ENCODE data around the gene PPIF.

Gene PPIF

GRCh38 chr10:79386637-79387465 lies 39.6 kb downstream of the PPIF start:
- Mint-ChIP-seq H3K4me3 (no peak overlapping the region), H3K27ac (ENCODE audit: low read depth) (no peak overlapping the region), H3K36me3 (ENCODE audit: insufficient read depth) (no peaks in the 10 kb centered on the region), H3K9me3 (no peaks in the 10 kb centered on the region), H3K4me1 (no peaks in the 10 kb centered on the region), H3K27me3 (no peaks in the 10 kb centered on the region)
- no peak for ATAC-seq (replicated peaks; ENCODE audit: extremely low read depth, poor library complexity, severe bottlenecking)
- no peak for DNase-seq (ENCODE audit: low spot score in 2 of 2)

- no peak overlapping the region for H3K27ac Mint-ChIP-seq (ENCODE audit: low read depth)
- H3K36me3 Mint-ChIP-seq (ENCODE audit: insufficient read depth): no peaks in the 10 kb centered on the region
- H3K4me1 Mint-ChIP-seq: no peaks in the 10 kb centered on the region
- no peak overlapping the region for H3K4me3 Mint-ChIP-seq
- no peak for DNase-seq (ENCODE audit: low spot score in 2 of 2)
- no peak for ATAC-seq (replicated peaks; ENCODE audit: extremely low read depth, poor library complexity, severe bottlenecking)
- no peaks in the 10 kb centered on the region for H3K9me3 Mint-ChIP-seq
- H3K27me3 Mint-ChIP-seq: no peaks in the 10 kb centered on the region
These were observed 40.3 kb downstream of the PPIF start for GRCh38 chr10:79387466-79387973.

GRCh38 chr10:79387974-79388850 lies 40.9 kb downstream of the PPIF start:
- DNase-seq (ENCODE audit: low spot score in 2 of 2) (no peak), ATAC-seq (replicated peaks; ENCODE audit: extremely low read depth, poor library complexity, severe bottlenecking) (no peak)
- Mint-ChIP-seq H3K4me3 (no peak overlapping the region), H3K4me1 (no peaks in the 10 kb centered on the region), H3K36me3 (ENCODE audit: insufficient read depth) (no peaks in the 10 kb centered on the region), H3K27ac (ENCODE audit: low read depth) (no peak overlapping the region), H3K9me3 (no peaks in the 10 kb centered on the region), H3K27me3 (no peaks in the 10 kb centered on the region)

DNA sequence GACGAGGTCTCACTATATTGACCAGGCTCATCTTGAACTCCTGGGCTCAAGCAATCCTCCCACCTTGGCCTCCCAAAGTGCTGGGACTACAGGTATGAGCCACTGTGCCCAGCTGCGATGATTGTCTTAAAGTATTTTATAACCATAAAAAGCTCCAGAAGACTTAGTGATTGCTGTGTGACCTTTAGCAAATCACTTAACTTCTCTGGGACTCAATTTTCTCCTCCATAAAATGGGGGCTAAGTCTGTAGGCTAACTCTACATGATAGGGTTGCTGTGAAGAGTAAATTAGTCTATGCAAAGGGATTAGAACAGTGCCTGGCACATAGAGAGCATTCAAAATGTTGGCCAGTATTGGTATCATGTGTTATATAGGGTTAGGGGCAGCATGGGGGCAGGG lies 42.8 kb downstream of the PPIF start:
- H3K36me3 Mint-ChIP-seq (ENCODE audit: insufficient read depth): no peaks in the 10 kb centered on the region
- H3K9me3 Mint-ChIP-seq: no peaks in the 10 kb centered on the region
- H3K4me3 Mint-ChIP-seq: no peak overlapping the region
- H3K4me1 Mint-ChIP-seq: no peaks in the 10 kb centered on the region
- ATAC-seq (replicated peaks; ENCODE audit: extremely low read depth, poor library complexity, severe bottlenecking): no peak
- H3K27ac Mint-ChIP-seq (ENCODE audit: low read depth): no peak overlapping the region
- H3K27me3 Mint-ChIP-seq: no peaks in the 10 kb centered on the region
- no peak for DNase-seq (ENCODE audit: low spot score in 2 of 2)

DNA sequence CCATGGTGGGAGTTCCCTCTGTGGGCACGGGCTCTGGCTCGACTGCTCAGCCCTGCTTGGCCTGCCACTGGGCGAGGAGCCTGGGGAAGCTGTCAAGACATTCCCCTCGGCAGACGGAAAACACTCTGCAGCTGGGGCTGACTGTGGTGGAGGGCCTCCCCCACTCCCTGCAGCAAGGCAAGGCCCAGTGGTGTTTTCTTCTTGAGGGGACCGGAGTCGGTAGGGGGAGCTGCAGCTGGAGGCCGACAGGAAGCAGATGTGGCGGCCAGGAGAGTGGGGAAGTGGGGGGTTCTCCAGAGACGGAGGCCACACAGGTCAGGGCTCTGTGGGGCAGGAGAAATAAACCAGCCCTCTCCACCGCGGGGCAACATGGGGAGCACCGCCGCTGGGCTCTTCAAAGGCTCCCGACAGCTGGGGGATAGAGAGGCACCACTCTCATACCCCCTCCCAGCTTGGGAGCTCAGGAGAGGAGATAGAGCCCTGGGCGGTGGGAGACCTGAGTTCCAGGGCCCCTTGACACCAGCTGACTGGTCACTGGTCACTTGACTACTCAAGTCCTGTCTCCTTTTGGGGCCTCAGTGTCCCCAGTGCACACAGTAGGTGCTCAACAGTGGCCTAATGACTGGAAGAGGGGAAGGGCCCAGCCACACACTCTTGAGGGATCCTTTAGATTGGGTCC lies 43.4 kb downstream of the PPIF start:
- DNase-seq (ENCODE audit: low spot score in 2 of 2) (no peak), ATAC-seq (replicated peaks; ENCODE audit: extremely low read depth, poor library complexity, severe bottlenecking) (no peak)
- Mint-ChIP-seq H3K4me1 (no peaks in the 10 kb centered on the region), H3K36me3 (ENCODE audit: insufficient read depth) (no peaks in the 10 kb centered on the region), H3K9me3 (no peaks in the 10 kb centered on the region), H3K27me3 (no peaks in the 10 kb centered on the region), H3K27ac (ENCODE audit: low read depth) (peak overlapping the region; percentile 52), H3K4me3 (no peak overlapping the region)

GRCh38 chr10:79391231-79392019 lies 44.2 kb downstream of the PPIF start:
- Mint-ChIP-seq H3K27ac (ENCODE audit: low read depth) (peak overlapping the region; percentile 52), H3K36me3 (ENCODE audit: insufficient read depth) (no peaks in the 10 kb centered on the region)
- ATAC-seq (replicated peaks; ENCODE audit: extremely low read depth, poor library complexity, severe bottlenecking): no peak

DNA sequence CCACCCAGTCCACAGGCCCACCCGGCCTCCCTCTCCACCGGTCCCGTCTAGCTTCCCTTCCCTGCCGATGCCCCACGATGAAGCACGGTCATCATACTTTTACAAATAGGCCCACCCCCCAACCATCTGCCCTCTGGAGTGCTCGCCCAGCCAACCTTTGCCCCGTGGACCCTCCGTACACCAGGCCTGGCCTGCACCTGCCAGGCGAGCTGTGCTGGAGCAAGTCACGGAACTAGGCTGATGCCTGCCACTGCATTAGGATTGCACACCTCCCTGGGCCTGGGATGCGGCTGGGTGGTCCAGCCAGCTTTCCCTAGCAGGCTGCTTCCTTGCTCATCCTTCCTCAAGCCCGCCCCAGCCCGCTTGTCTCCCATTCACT lies 44.7 kb downstream of the PPIF start:
- Mint-ChIP-seq H3K4me1 (no peaks in the 10 kb centered on the region), H3K36me3 (ENCODE audit: insufficient read depth) (no peaks in the 10 kb centered on the region), H3K9me3 (no peaks in the 10 kb centered on the region), H3K4me3 (no peak overlapping the region), H3K27me3 (no peaks in the 10 kb centered on the region), H3K27ac (ENCODE audit: low read depth) (no peak overlapping the region)
- DNase-seq (ENCODE audit: low spot score in 2 of 2): no peak
- ATAC-seq (replicated peaks; ENCODE audit: extremely low read depth, poor library complexity, severe bottlenecking): no peak

More at GRCh38 chr10:79391231-79392019, 44.2 kb downstream of the PPIF start:
- Mint-ChIP-seq H3K4me3 (no peak overlapping the region), H3K27me3 (no peaks in the 10 kb centered on the region), H3K9me3 (no peaks in the 10 kb centered on the region), H3K4me1 (no peaks in the 10 kb centered on the region)
- no peak for DNase-seq (ENCODE audit: low spot score in 2 of 2)

- H3K4me1 Mint-ChIP-seq: no peaks in the 10 kb centered on the region
- no peaks in the 10 kb centered on the region for H3K36me3 Mint-ChIP-seq (ENCODE audit: insufficient read depth)
- H3K4me3 Mint-ChIP-seq: no peak overlapping the region
- ATAC-seq (replicated peaks; ENCODE audit: extremely low read depth, poor library complexity, severe bottlenecking) (no peak), DNase-seq (ENCODE audit: low spot score in 2 of 2) (no peak)
- no peaks in the 10 kb centered on the region for H3K9me3 Mint-ChIP-seq
- no peak overlapping the region for H3K27ac Mint-ChIP-seq (ENCODE audit: low read depth)
- H3K27me3 Mint-ChIP-seq: no peaks in the 10 kb centered on the region
These were observed 45.4 kb downstream of the PPIF start for GRCh38 chr10:79392506-79393176.

- Mint-ChIP-seq H3K4me1 (no peaks in the 10 kb centered on the region), H3K9me3 (no peaks in the 10 kb centered on the region), H3K36me3 (ENCODE audit: insufficient read depth) (no peaks in the 10 kb centered on the region), H3K27ac (ENCODE audit: low read depth) (no peak overlapping the region), H3K27me3 (no peaks in the 10 kb centered on the region), H3K4me3 (no peak overlapping the region)
- ATAC-seq (replicated peaks; ENCODE audit: extremely low read depth, poor library complexity, severe bottlenecking) (no peak), DNase-seq (ENCODE audit: low spot score in 2 of 2) (no peak)
These were observed 46.1 kb downstream of the PPIF start for GRCh38 chr10:79393221-79393923.

DNA sequence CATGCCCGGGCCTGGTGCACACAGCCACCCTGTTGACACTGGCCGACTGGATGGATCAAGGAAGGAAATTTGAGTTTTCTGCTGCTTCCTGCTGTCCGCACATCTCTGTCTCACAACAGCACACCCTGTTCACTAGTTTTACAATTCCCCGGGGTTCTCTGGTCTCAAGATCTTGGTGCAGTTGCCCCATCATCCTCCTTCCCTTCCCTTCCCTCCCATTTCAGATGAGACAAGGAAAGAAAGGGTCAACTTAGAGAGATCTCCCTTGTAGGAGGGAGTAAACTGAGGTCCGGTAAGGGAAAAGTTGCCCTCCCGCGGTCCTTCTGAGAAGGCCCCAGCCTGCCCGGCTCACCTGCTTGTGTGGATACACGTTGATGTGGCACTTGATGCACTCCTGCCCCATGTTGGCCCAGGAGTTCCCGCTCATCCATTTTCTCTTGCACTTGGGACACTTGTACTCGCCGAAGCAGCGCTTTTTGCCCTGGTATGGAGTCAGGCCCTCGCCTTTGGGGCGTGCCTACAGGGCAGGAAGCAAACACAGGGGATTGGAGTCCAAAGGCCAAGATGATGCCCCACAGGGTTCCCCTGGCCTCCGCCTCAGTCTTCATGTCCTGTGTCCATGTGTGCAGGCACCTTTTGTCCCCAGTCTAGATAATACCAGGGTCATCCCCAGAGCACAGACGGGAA lies 46.8 kb downstream of the PPIF start:
- no peak for ATAC-seq (replicated peaks; ENCODE audit: extremely low read depth, poor library complexity, severe bottlenecking)

GRCh38 chr10:79394664-79395063 lies 47.4 kb downstream of the PPIF start:
- H3K27ac Mint-ChIP-seq (ENCODE audit: low read depth): no peak overlapping the region
- no peak for DNase-seq (ENCODE audit: low spot score in 2 of 2)
- no peaks in the 10 kb centered on the region for H3K36me3 Mint-ChIP-seq (ENCODE audit: insufficient read depth)
- no peaks in the 10 kb centered on the region for H3K9me3 Mint-ChIP-seq
- no peak overlapping the region for H3K4me3 Mint-ChIP-seq
- ATAC-seq (replicated peaks; ENCODE audit: extremely low read depth, poor library complexity, severe bottlenecking): no peak
- H3K4me1 Mint-ChIP-seq: no peaks in the 10 kb centered on the region
- H3K27me3 Mint-ChIP-seq: no peaks in the 10 kb centered on the region

More for the DNA sequence above, 46.8 kb downstream of the PPIF start:
- Mint-ChIP-seq H3K27me3 (no peaks in the 10 kb centered on the region), H3K4me3 (no peak overlapping the region), H3K27ac (ENCODE audit: low read depth) (no peak overlapping the region), H3K9me3 (no peaks in the 10 kb centered on the region), H3K36me3 (ENCODE audit: insufficient read depth) (no peaks in the 10 kb centered on the region), H3K4me1 (no peaks in the 10 kb centered on the region)
- no peak for DNase-seq (ENCODE audit: low spot score in 2 of 2)

All from central memory CD8-positive, alpha-beta T cell (primary cell).